Measurements from ENCODE around the gene NSUN2.

GRCh38 chr5:6682239-6682638, 49.4 kb upstream of the NSUN2 start:
- TF ChIP-seq CTCF (IDR thresholded peaks at IDR 0.05; ENCODE audit: low read depth, low read length) (no peak), POLR2A (IDR thresholded peaks at IDR 0.05; ENCODE audit: extremely low read depth, insufficient read length) (no peak), MAX (IDR thresholded peaks at IDR 0.05; ENCODE audit: low read depth, low read length) (no peak)
